A549 (cell line): ENCODE data around the gene C3orf85. TPM values are rescaled to one million over a fixed set of nuclear protein-coding genes. Genes with fewer than 3 reads are reported as not detected.

ENCODE experiments used
- ATAC-seq, 2 experiments: fragments of 200-7000 bp in 1 of 2; fragments of >200 bp in 1 of 2; cut with Nextera tagmentation in 1 of 2; cut with Tn5 transposase in 1 of 2; 3 replicates each; pipeline versions ENCODE4 v1.8.0 to v1.9.1; 2018 to 2020; ENCODE audit warnings: mild to moderate bottlenecking in 1 of 2, moderate library complexity in 1 of 2
- CTCF ChIA-PET: fragments of 300-600 bp; sonication (Branson Sonifier 250); formaldehyde crosslinking; extraction: SDS; loops from one replicate; lab custom pipeline; 2021; ENCODE audit warnings: antibody characterized with exemption, inconsistent platforms; lab: Yijun Ruan, JAX
- POLR2A ChIA-PET: fragments of 350-600 bp; formaldehyde crosslinking; extraction: SDS; loops from one replicate; lab custom pipeline; 2021; ENCODE audit warnings: antibody characterized with exemption, inconsistent platforms; lab: Yijun Ruan, JAX
- DNase-seq, 2 experiments: peaks; one replicate each; pipeline versions ENCODE4 v3.0.0 to v3.0.0-alpha.2; 2011 to 2016; ENCODE audit warnings: low read depth in 1 of 2, low spot score in 1 of 2
- FAIRE-seq: peaks from 2 replicates; lab custom pipeline; 2011; peaks lifted over from hg19 to GRCh38; lab: Jason Lieb, UNC
- H3K27ac ChIP-seq, 2 experiments: fragments of >200 bp; sonication (Bioruptor Twin); formaldehyde crosslinking; 3 replicates each; pipeline ENCODE4 v1.5.1; 2016 to 2017
- H3K4me1 ChIP-seq: fragments of >200 bp; sonication (Bioruptor Twin); formaldehyde crosslinking; 3 replicates; pipeline ENCODE4 v1.6.1; 2016
- H3K4me2 ChIP-seq: fragments of >200 bp; sonication (Bioruptor Twin); formaldehyde crosslinking; 3 replicates; pipeline ENCODE4 v1.6.1; 2016
- H3K4me3 ChIP-seq: fragments of >200 bp; sonication (Bioruptor Twin); formaldehyde crosslinking; 3 replicates; pipeline ENCODE4 v1.5.1; 2016
- H3K9me3 ChIP-seq: fragments of >200 bp; sonication (Bioruptor Twin); formaldehyde crosslinking; 3 replicates; pipeline ENCODE4 v1.6.1; 2016
- BCL3 ChIP-seq: fragments of >200 bp; sonication (Bioruptor Twin); formaldehyde crosslinking; IDR thresholded peaks from 3 replicates; pipeline ENCODE4 v1.6.1; 2016
- BHLHE40 ChIP-seq: IDR thresholded peaks from 2 replicates; pipeline ENCODE4 v1.6.1; 2012; ENCODE audit warnings: low read depth, low read length, inconsistent platforms
- CBX2 ChIP-seq: fragments of 200-600 bp; sonication (generic); IDR thresholded peaks from 2 replicates; pipeline ENCODE4 v1.6.1; 2016; ENCODE audit warnings: low read depth, mild to moderate bottlenecking, borderline replicate concordance
- CHD2 ChIP-seq: fragments of 150-350 bp; IDR thresholded peaks from 2 replicates; pipeline ENCODE4 v1.6.1; 2014; ENCODE audit warnings: low read length; ENCODE audit not compliant: partially characterized antibody
- CTCF ChIP-seq: fragments of >200 bp; sonication (Bioruptor Twin); formaldehyde crosslinking; IDR thresholded peaks from 3 replicates; pipeline ENCODE4 v1.5.1; 2016
- ESRRA ChIP-seq: fragments of 150-350 bp; IDR thresholded peaks from 2 replicates; pipeline ENCODE4 v1.6.1; 2014; ENCODE audit warnings: mild to moderate bottlenecking, low read length, borderline replicate concordance
- FOSB ChIP-seq: fragments of 250-450 bp; sonication (Bioruptor Pico); IDR thresholded peaks from 2 replicates; pipeline ENCODE4 v1.5.0; 2020; ENCODE audit warnings: mild to moderate bottlenecking, moderate library complexity
- FOSL2 ChIP-seq, 2 experiments: fragments of 450-650 bp in 1 of 2; fragments of >200 bp in 1 of 2; sonication (Bioruptor Twin) in 1 of 2; formaldehyde crosslinking; IDR thresholded peaks; 2 replicates each; pipeline versions ENCODE4 v1.5.0 to v1.6.1; 2016 to 2020; ENCODE audit warnings: mild to moderate bottlenecking in 1 of 2, moderate library complexity in 1 of 2
- HEYL ChIP-seq: fragments of 250-450 bp; sonication (Bioruptor Pico); IDR thresholded peaks from 2 replicates; pipeline ENCODE4 v1.8.0; 2021; ENCODE audit warnings: mild to moderate bottlenecking, moderate library complexity
- HOXB13 ChIP-seq: fragments of 250-450 bp; sonication (Bioruptor Pico); IDR thresholded peaks from 2 replicates; pipeline ENCODE4 v1.5.0; 2020; ENCODE audit warnings: low read depth, mild to moderate bottlenecking, moderate library complexity
- JUNB ChIP-seq: fragments of >200 bp; sonication (Bioruptor Twin); formaldehyde crosslinking; IDR thresholded peaks from 2 replicates; pipeline ENCODE4 v1.6.1; 2016
- KDM1A ChIP-seq: fragments of 200-600 bp; sonication (generic); IDR thresholded peaks from 2 replicates; pipeline ENCODE4 v1.6.1; 2016; ENCODE audit warnings: low read depth, mild to moderate bottlenecking
- MAX ChIP-seq: IDR thresholded peaks from 2 replicates; pipeline ENCODE4 v1.6.1; 2012
- MAZ ChIP-seq: fragments of 150-350 bp; IDR thresholded peaks from 2 replicates; pipeline ENCODE4 v1.6.1; 2014; ENCODE audit warnings: antibody characterized with exemption, low read depth, low read length, borderline replicate concordance
- NPAS2 ChIP-seq: fragments of 250-450 bp; sonication (Bioruptor Pico); IDR thresholded peaks from 2 replicates; pipeline ENCODE4 v1.8.0; 2022; ENCODE audit warnings: mild to moderate bottlenecking, moderate library complexity, borderline replicate concordance
- PHF8 ChIP-seq: fragments of 200-600 bp; sonication (generic); IDR thresholded peaks from 2 replicates; pipeline ENCODE4 v1.6.1; 2016; ENCODE audit warnings: low read depth, mild to moderate bottlenecking, antibody characterized with exemption, moderate library complexity, borderline replicate concordance
- RAD21 ChIP-seq, 2 experiments: fragments of >200 bp in 1 of 2; sonication (Bioruptor Twin) in 1 of 2; formaldehyde crosslinking in 1 of 2; IDR thresholded peaks in 1 of 2; conservative IDR thresholded peaks in 1 of 2; 2 replicates in 1 of 2; 3 replicates in 1 of 2; pipeline ENCODE4 v1.6.1; 2012 to 2018; ENCODE audit warnings: inconsistent platforms in 1 of 2
- RARB ChIP-seq: fragments of 250-450 bp; sonication (Bioruptor Pico); IDR thresholded peaks from 2 replicates; pipeline ENCODE4 v1.8.0; 2021; ENCODE audit warnings: mild to moderate bottlenecking, moderate library complexity
- RCOR1 ChIP-seq: fragments of 150-350 bp; IDR thresholded peaks from 2 replicates; pipeline ENCODE4 v1.6.1; 2014; ENCODE audit warnings: antibody characterized with exemption, low read length, low read depth
- REST ChIP-seq: fragments of 200-600 bp; sonication (generic); IDR thresholded peaks from 2 replicates; pipeline ENCODE4 v1.6.1; 2016; ENCODE audit warnings: antibody characterized with exemption, mild to moderate bottlenecking, moderate library complexity
- SMC3 ChIP-seq: fragments of >200 bp; sonication (Bioruptor Twin); formaldehyde crosslinking; IDR thresholded peaks from 3 replicates; pipeline ENCODE4 v1.6.1; 2018; ENCODE audit warnings: inconsistent platforms
- ZC3H11A ChIP-seq: fragments of 450-650 bp; IDR thresholded peaks from 2 replicates; pipeline ENCODE4 v1.6.1; 2014; ENCODE audit warnings: antibody characterized with exemption, mild to moderate bottlenecking
- ZFP36 ChIP-seq: fragments of 450-650 bp; IDR thresholded peaks from 2 replicates; pipeline ENCODE4 v1.6.1; 2014; ENCODE audit warnings: borderline replicate concordance; ENCODE audit not compliant: partially characterized antibody
- ZNF302 ChIP-seq: fragments of 250-450 bp; sonication (Bioruptor Pico); IDR thresholded peaks from 2 replicates; pipeline ENCODE4 v1.9.0; 2021; ENCODE audit warnings: inconsistent platforms, mild to moderate bottlenecking, moderate library complexity
- ZSCAN20 ChIP-seq: fragments of 250-450 bp; sonication (Bioruptor Pico); IDR thresholded peaks from 2 replicates; pipeline ENCODE4 v1.8.0; 2022; ENCODE audit warnings: mild to moderate bottlenecking, moderate library complexity
- WGBS: methylation state at CpG from one replicate; pipeline ENCODE4 v1.1.6; 2017; ENCODE audit errors: missing lambda C conversion rate; 5-methylcytosine and 5-hydroxymethylcytosine counted together
- polyA plus RNA-seq, 4 experiments: library from polyadenylated mRNA; depleted of rRNA in 3 of 4; stranded (reverse); fragments of >200 nt; fragmentation: RNase III in 1 of 4; extraction: RNeasy Plus Mini Kit Qiagen cat#74134 plus additional on column Dnase treatment in 1 of 4; gene quantifications; 2 replicates in 3 of 4; 3 replicates in 1 of 4; pipeline ENCODE4 v1.2.3, GENCODE V29; 2011 to 2017

C3orf85 gene
- polyA plus RNA-seq, 2 of the 4 experiments (the other 2 are of a cell fraction), result not detected

- ChIA-PET CTCF (no interaction called here), POLR2A (no interaction called here)
- FAIRE-seq (no peak), ATAC-seq (no peak), DNase-seq (no peak)
- WGBS, result 46% methylated on average over 4 of the region's 4 CpGs
- no peak for TF ChIP-seq CTCF
- TF ChIP-seq ESRRA, result no peak
- TF ChIP-seq BHLHE40, result no peak
- TF ChIP-seq FOSB (CRISPR knock-in tag), result no peak
- TF ChIP-seq RARB (CRISPR knock-in tag), result no peak
- no peak for TF ChIP-seq RAD21 (conservative IDR thresholded peaks at IDR 0.05 in 1 of 2, IDR thresholded peaks at IDR 0.05 in 1 of 2)
- TF ChIP-seq ZFP36, result no peak
- no peak for TF ChIP-seq KDM1A
- no peak for TF ChIP-seq SMC3
- no peak for TF ChIP-seq BCL3
- TF ChIP-seq CBX2, result no peak
- Histone ChIP-seq H3K27ac (no peak overlapping the region), H3K4me2 (no peak overlapping the region), H3K9me3 (no peaks in the 10 kb centered on the region), H3K4me1 (no peaks in the 10 kb centered on the region), H3K4me3 (no peak overlapping the region)
Measured at GRCh38 chr3:109114746-109115145, 21.8 kb upstream of the C3orf85 start.

GRCh38 chr3:109115451-109115850 lies 21.1 kb upstream of the C3orf85 start:
- DNase-seq (no peak), ATAC-seq (no peak), FAIRE-seq (no peak)
- H3K4me1 ChIP-seq, result no peaks in the 10 kb centered on the region
- WGBS, result 26% methylated on average over 2 of the region's 2 CpGs
- POLR2A ChIA-PET, result no interaction called here
- H3K9me3 ChIP-seq, result no peaks in the 10 kb centered on the region
- CTCF ChIA-PET, result no interaction called here
- H3K4me2 ChIP-seq, result no peak overlapping the region
- TF ChIP-seq FOSB (CRISPR knock-in tag) (no peak), MAX (no peak), FOSL2 (IDR thresholded peaks at IDR 0.05) (no peak), FOSL2 (CRISPR knock-in tag; IDR thresholded peaks at IDR 0.05) (no peak), JUNB (no peak), NPAS2 (CRISPR knock-in tag) (no peak), PHF8 (no peak), ZNF302 (CRISPR knock-in tag) (no peak), HOXB13 (CRISPR knock-in tag) (no peak), SMC3 (no peak), ZSCAN20 (CRISPR knock-in tag) (no peak), ZC3H11A (no peak), CHD2 (no peak), REST (no peak), MAZ (no peak), RARB (CRISPR knock-in tag) (no peak), HEYL (CRISPR knock-in tag) (no peak), RCOR1 (no peak)
- no peak overlapping the region for H3K4me3 ChIP-seq
- no peak overlapping the region for H3K27ac ChIP-seq
